CD4-positive, alpha-beta T cell treated with Interleukin-2 at 100 ng/mL for 4 hours (primary cell): ENCODE measurements around the gene PDE9A.

Experiments used
- DNase-seq: peaks from one replicate; pipeline ENCODE4 v3.0.0-alpha.2; 2020; ENCODE audit warnings: low spot score

The PDE9A gene

GRCh38 chr21:42672699-42673458 lies 19.5 kb downstream of the PDE9A start:
- DNase-seq: no peak

GRCh38 chr21:42673633-42674328 lies 20.4 kb downstream of the PDE9A start:
- DNase-seq: no peak

GRCh38 chr21:42674351-42674940 lies 21.0 kb downstream of the PDE9A start:
- no peak for DNase-seq

- DNase-seq: no peak
These were observed 22.0 kb downstream of the PDE9A start for GRCh38 chr21:42675403-42675802.

- no peak for DNase-seq
These were observed 23.4 kb downstream of the PDE9A start for GRCh38 chr21:42676808-42677207.

GRCh38 chr21:42677339-42678321 lies 24.2 kb downstream of the PDE9A start:
- no peak for DNase-seq

GRCh38 chr21:42678618-42679295 lies 25.3 kb downstream of the PDE9A start:
- no peak for DNase-seq

- no peak for DNase-seq
These were observed 26.1 kb downstream of the PDE9A start for GRCh38 chr21:42679319-42680057.

- no peak for DNase-seq
These were observed 26.6 kb downstream of the PDE9A start for GRCh38 chr21:42680058-42680330.

GRCh38 chr21:42680429-42680828 lies 27.0 kb downstream of the PDE9A start:
- DNase-seq: no peak

- peak; percentile 3 for DNase-seq
These were observed 28.1 kb downstream of the PDE9A start for GRCh38 chr21:42681296-42682206.

GRCh38 chr21:42682661-42683210 lies 29.3 kb downstream of the PDE9A start:
- no peak for DNase-seq

GRCh38 chr21:42683371-42684108 lies 30.1 kb downstream of the PDE9A start:
- no peak for DNase-seq

- DNase-seq: peak; percentile 64
These were observed 30.9 kb downstream of the PDE9A start for GRCh38 chr21:42684109-42684916.

GRCh38 chr21:42685036-42685435 lies 31.6 kb downstream of the PDE9A start:
- peak; percentile 1 for DNase-seq

- no peak for DNase-seq
These were observed 32.6 kb downstream of the PDE9A start for GRCh38 chr21:42685954-42686500.

GRCh38 chr21:42687796-42688195 lies 34.4 kb downstream of the PDE9A start:
- no peak for DNase-seq
